ENCODE results near the gene UQCC2. TPM values are rescaled to one million over a fixed set of nuclear protein-coding genes. Genes with fewer than 3 reads are reported as not detected.

The UQCC2 gene
- total RNA-seq, 4 donors from 2014 or later: 21.1 to 74.7 (median 32.7) TPM

- no peak overlapping the region for H3K4me3 ChIP-seq (replicated peaks in 1 of 3)
- H3K27ac ChIP-seq: no peak overlapping the region
- WGBS, 2 donors: 94 to 96% methylated on average over 13 to 14 of the region's 16 CpGs
- no peaks in the 10 kb centered on the region for H3K4me1 ChIP-seq
- H3K9me3 ChIP-seq: no peaks in the 10 kb centered on the region
- intact Hi-C loops (cut with DNase I): no loop called here
- TF ChIP-seq POLR2A (IDR thresholded peaks at IDR 0.05) (no peak), CTCF (IDR thresholded peaks at IDR 0.05) (no peak)
- no peaks in the 10 kb centered on the region for H3K27me3 ChIP-seq
- H3K36me3 ChIP-seq: peaks cover 87 to 96% of the 10 kb centered on the region in 2 donors
- no peak for DNase-seq
Measured at GRCh38 chr6:33684428-33684896, 27.0 kb downstream of the UQCC2 start.

- Histone ChIP-seq H3K4me1 (no peaks in the 10 kb centered on the region), H3K27ac (no peak overlapping the region), H3K9me3 (no peaks in the 10 kb centered on the region), H3K36me3 (peaks cover 87 to 95% of the 10 kb centered on the region in 2 donors), H3K4me3 (replicated peaks in 1 of 3) (no peak overlapping the region), H3K27me3 (no peaks in the 10 kb centered on the region)
- no peak for TF ChIP-seq POLR2A (IDR thresholded peaks at IDR 0.05)
- TF ChIP-seq CTCF (IDR thresholded peaks at IDR 0.05): no peak
- no peak for DNase-seq
- 90 to 92% methylated on average over 8 to 16 of the region's 19 CpGs for WGBS, 2 donors
- intact Hi-C loops (cut with DNase I): no loop called here
Measured at GRCh38 chr6:33683576-33684427, 27.7 kb downstream of the UQCC2 start.

GRCh38 chr6:33683051-33683571, 28.4 kb downstream of the UQCC2 start:
- H3K36me3 ChIP-seq: peaks cover 87 to 95% of the 10 kb centered on the region in 2 donors
- intact Hi-C loops (cut with DNase I): no loop called here
- WGBS, 2 donors: 96 to 100% methylated on average over 1 to 7 of the region's 15 CpGs
- no peak overlapping the region for H3K27ac ChIP-seq
- no peaks in the 10 kb centered on the region for H3K9me3 ChIP-seq
- H3K4me1 ChIP-seq: no peaks in the 10 kb centered on the region
- DNase-seq: no peak
- no peaks in the 10 kb centered on the region for H3K27me3 ChIP-seq
- TF ChIP-seq CTCF (IDR thresholded peaks at IDR 0.05) (no peak), POLR2A (IDR thresholded peaks at IDR 0.05) (no peak)
- H3K4me3 ChIP-seq (replicated peaks in 1 of 3): no peak overlapping the region

GRCh38 chr6:33682341-33682740, 29.2 kb downstream of the UQCC2 start:
- H3K36me3 ChIP-seq: peaks cover 88 to 95% of the 10 kb centered on the region in 2 donors
- TF ChIP-seq POLR2A (IDR thresholded peaks at IDR 0.05) (no peak), CTCF (IDR thresholded peaks at IDR 0.05) (no peak)
- H3K4me1 ChIP-seq: no peaks in the 10 kb centered on the region
- DNase-seq: no peak
- no peaks in the 10 kb centered on the region for H3K27me3 ChIP-seq
- intact Hi-C loops (cut with DNase I): no loop called here
- H3K4me3 ChIP-seq (replicated peaks in 1 of 3): no peak overlapping the region
- H3K27ac ChIP-seq: no peak overlapping the region
- 92 to 98% methylated on average over 13 of the region's 13 CpGs for WGBS, 2 donors
- no peaks in the 10 kb centered on the region for H3K9me3 ChIP-seq

GRCh38 chr6:33679761-33680160, 31.7 kb downstream of the UQCC2 start:
- no peaks in the 10 kb centered on the region for H3K9me3 ChIP-seq
- TF ChIP-seq CTCF (IDR thresholded peaks at IDR 0.05) (no peak), POLR2A (IDR thresholded peaks at IDR 0.05) (no peak)
- 92 to 97% methylated on average over 19 of the region's 20 CpGs for WGBS, 2 donors
- H3K4me3 ChIP-seq (replicated peaks in 1 of 3): no peak overlapping the region
- DNase-seq: no peak
- no peaks in the 10 kb centered on the region for H3K27me3 ChIP-seq
- H3K27ac ChIP-seq: no peak overlapping the region
- peaks cover 84 to 90% of the 10 kb centered on the region in 2 donors for H3K36me3 ChIP-seq
- intact Hi-C loops (cut with DNase I): no loop called here
- H3K4me1 ChIP-seq: no peaks in the 10 kb centered on the region
